ENCODE measurements around the gene PDXDC1. TPM values are rescaled to one million over a fixed set of nuclear protein-coding genes. Genes with fewer than 3 reads are reported as not detected.
"Not testable (repeated sequence)": the region's sequence is repeated elsewhere in the genome, so short reads cannot be mapped to it uniquely, and the experiment has no call there.

The PDXDC1 gene
- total RNA-seq = 65.6 and 72.8 TPM in 2 replicates
- long read RNA-seq, full-length matches to known transcripts = 32 of 74 reads
- long read RNA-seq, partial matches to known transcripts = 19 of 74 reads
- long read RNA-seq, other reads (novel, unspliced or antisense) = 23 of 74 reads

DNA sequence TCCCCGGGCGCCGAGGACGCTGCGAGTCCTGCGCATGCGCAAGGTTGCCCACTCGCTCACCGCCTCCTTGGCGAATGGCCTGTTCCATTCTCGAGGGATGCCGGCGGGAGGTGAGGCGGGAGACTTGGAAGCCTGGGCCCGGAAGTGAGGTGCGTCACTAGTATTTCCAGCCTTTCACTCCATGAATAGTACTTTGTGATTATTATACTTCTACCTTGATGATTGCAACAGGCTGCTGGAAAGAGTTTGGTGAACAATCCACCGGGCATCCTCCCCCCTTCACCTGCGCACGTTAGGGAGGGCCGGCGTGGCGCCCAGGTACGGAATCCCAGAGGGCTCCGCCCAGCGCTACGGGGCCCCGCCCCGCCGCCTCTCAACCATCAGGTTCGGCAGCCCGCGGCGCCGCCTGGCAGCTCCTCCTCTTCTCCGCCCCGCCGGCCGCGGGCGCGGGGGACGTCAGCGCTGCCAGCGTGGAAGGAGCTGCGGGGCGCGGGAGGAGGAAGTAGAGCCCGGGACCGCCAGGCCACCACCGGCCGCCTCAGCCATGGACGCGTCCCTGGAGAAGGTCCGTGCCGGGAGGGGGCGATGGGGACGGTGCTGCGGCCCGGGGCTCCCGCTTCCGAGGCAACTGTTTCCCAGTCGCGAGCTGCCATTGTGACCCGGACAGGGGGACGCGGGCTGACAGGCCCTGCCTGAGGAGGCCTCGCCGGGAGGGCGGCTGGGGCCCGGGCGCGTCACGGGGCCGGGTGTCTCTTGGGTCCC is at the start of gene PDXDC1:
TSS of gene PDXDC1 (plus strand) at position 371 of the 762 bp plus-strand sequence. CDS start at position 545, 174 bp downstream.
- not testable (repeated sequence) for H3K27me3 Mint-ChIP-seq (ENCODE audit: low read depth); H3K9me3 Mint-ChIP-seq; H3K36me3 Mint-ChIP-seq (ENCODE audit: low read depth)
- Mint-ChIP-seq H3K27ac (ENCODE audit: unreplicated experiment) (peak within 1 kb of the TSS; percentile 62), H3K4me1 (peaks cover 17% of the 10 kb centered on the region), H3K4me3 (peak within 1 kb of the TSS; percentile 93)
- peak; percentile 91 for DNase-seq (ENCODE audit: low read depth, low spot score)
- TF ChIP-seq CTCF (conservative IDR thresholded peaks at IDR 0.05) = peak; percentile 9

DNA sequence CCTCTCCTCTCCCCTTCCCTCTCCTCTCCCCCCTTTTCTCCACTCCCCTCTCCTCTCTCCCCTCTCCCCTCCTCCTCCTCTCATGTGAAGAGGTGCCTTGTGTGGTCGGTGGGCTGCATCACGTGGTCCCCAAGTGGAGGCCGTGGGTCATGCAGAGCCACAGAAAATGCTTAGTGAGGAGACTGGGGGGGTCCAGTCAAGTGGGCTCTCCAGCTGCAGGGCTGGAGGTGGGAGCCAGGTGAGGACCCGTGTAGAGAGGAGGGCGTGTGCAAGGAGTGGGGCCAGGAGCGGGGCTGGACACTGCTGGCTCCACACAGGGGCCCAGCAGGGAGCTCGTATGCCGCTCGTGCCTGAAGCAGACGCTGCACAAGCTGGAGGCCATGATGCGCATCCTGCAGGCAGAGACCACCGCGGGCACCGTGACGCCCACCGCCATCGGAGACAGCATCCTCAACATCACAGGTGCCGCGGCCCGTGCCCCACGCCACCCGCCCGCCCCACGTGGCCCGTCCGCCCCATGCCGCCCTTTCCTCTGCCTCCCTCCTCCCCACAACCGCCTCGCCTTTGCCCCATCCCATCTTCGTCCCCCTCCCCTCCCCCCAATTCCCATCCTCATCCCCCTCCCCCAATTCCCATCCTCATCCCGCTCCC is 46.6 kb upstream of the PDXDC1 start:
- peak overlapping the region; percentile 87 for H3K27ac Mint-ChIP-seq (ENCODE audit: unreplicated experiment)
- not testable (repeated sequence) for H3K9me3 Mint-ChIP-seq; H3K4me1 Mint-ChIP-seq; DNase-seq (ENCODE audit: low read depth, low spot score); H3K4me3 Mint-ChIP-seq; H3K36me3 Mint-ChIP-seq (ENCODE audit: low read depth); H3K27me3 Mint-ChIP-seq (ENCODE audit: low read depth)

GRCh38 chr16:14929176-14929575 is 45.6 kb upstream of the PDXDC1 start:
- not testable (repeated sequence) for H3K36me3 Mint-ChIP-seq (ENCODE audit: low read depth); H3K9me3 Mint-ChIP-seq; H3K4me1 Mint-ChIP-seq; DNase-seq (ENCODE audit: low read depth, low spot score); H3K27ac Mint-ChIP-seq (ENCODE audit: unreplicated experiment); H3K4me3 Mint-ChIP-seq; H3K27me3 Mint-ChIP-seq (ENCODE audit: low read depth)

GRCh38 chr16:14930246-14930645 is 44.6 kb upstream of the PDXDC1 start:
- H3K27me3 Mint-ChIP-seq (ENCODE audit: low read depth); H3K27ac Mint-ChIP-seq (ENCODE audit: unreplicated experiment); H3K4me3 Mint-ChIP-seq; H3K9me3 Mint-ChIP-seq; H3K36me3 Mint-ChIP-seq (ENCODE audit: low read depth); H3K4me1 Mint-ChIP-seq; DNase-seq (ENCODE audit: low read depth, low spot score): not testable (repeated sequence)

DNA sequence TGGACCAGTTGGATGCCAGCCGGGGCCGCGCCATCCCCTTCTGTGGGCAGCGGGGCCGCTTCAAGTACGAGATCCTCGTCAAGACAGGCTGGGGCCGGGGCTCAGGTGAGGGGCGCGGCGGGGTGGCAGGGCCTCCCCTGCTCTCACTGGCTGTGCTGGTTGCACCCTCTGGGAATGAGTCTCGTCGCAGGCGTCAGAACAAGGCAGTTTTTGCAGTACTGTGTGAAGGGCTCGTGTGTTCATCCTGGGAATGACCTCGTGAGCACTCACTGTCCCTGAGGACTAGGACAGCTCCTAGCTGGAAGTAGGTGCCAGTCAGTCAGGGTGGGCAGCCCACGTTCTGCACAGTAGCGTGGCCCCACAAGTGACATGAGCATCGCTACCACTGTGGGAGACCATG is 43.9 kb upstream of the PDXDC1 start:
- H3K27ac Mint-ChIP-seq (ENCODE audit: unreplicated experiment); H3K36me3 Mint-ChIP-seq (ENCODE audit: low read depth); H3K4me3 Mint-ChIP-seq; DNase-seq (ENCODE audit: low read depth, low spot score); H3K27me3 Mint-ChIP-seq (ENCODE audit: low read depth); H3K9me3 Mint-ChIP-seq; H3K4me1 Mint-ChIP-seq: not testable (repeated sequence)

- H3K27me3 Mint-ChIP-seq (ENCODE audit: low read depth); H3K9me3 Mint-ChIP-seq; H3K4me3 Mint-ChIP-seq; H3K27ac Mint-ChIP-seq (ENCODE audit: unreplicated experiment); H3K4me1 Mint-ChIP-seq; DNase-seq (ENCODE audit: low read depth, low spot score); H3K36me3 Mint-ChIP-seq (ENCODE audit: low read depth): not testable (repeated sequence)
Measured at GRCh38 chr16:14932581-14933375, 42.0 kb upstream of the PDXDC1 start.

DNA sequence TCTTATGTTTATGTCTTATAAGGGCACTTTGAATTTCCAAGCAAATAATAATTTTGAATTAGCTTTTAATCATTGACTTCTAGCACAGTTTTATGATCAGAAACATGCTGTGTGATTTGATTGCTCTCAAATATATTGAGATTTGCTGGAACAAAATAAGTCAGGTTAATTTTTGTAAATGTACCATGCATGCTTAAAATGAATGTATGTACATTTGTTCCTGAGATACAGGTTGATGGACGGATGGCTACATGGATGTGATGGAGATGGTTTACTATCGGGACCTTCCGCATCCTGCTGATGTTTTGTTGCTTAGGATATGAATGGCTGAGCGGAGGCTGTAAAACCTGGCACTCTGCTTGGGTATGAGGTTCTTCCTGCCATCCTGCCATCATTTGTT is 37.7 kb upstream of the PDXDC1 start, which contains the start of gene NPIPA1:
TSS of gene NPIPA1 (plus strand) at position 301 of the 400 bp plus-strand sequence. CDS start at position 301, 0 bp downstream.
- H3K4me1 Mint-ChIP-seq; H3K27ac Mint-ChIP-seq (ENCODE audit: unreplicated experiment); H3K27me3 Mint-ChIP-seq (ENCODE audit: low read depth); H3K4me3 Mint-ChIP-seq; DNase-seq (ENCODE audit: low read depth, low spot score); H3K9me3 Mint-ChIP-seq; H3K36me3 Mint-ChIP-seq (ENCODE audit: low read depth): not testable (repeated sequence)

- DNase-seq (ENCODE audit: low read depth, low spot score); H3K9me3 Mint-ChIP-seq; H3K36me3 Mint-ChIP-seq (ENCODE audit: low read depth); H3K4me1 Mint-ChIP-seq; H3K27me3 Mint-ChIP-seq (ENCODE audit: low read depth); H3K4me3 Mint-ChIP-seq; H3K27ac Mint-ChIP-seq (ENCODE audit: unreplicated experiment): not testable (repeated sequence)
Measured at GRCh38 chr16:14937994-14938393, 36.8 kb upstream of the PDXDC1 start.

DNA sequence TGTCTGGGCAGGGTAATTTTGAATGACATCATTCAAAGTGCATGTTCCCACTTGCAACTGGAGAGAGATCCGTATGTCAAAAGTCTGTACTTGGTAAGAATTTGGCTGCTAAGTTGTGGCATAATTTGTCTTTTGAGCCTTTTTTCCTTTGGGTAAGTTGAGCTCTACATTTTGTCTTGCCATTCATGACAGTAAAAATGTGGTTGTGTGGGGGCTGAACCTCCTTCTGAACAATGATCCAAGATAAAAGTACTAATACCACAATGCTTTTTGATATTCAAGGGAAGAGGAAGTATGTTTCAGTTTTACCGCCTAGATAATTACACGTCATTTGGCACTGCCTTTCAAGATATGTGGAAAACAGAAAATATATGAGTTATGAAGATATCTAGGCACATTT is 32.1 kb upstream of the PDXDC1 start:
- not testable (repeated sequence) for H3K27me3 Mint-ChIP-seq (ENCODE audit: low read depth); H3K36me3 Mint-ChIP-seq (ENCODE audit: low read depth); H3K9me3 Mint-ChIP-seq; DNase-seq (ENCODE audit: low read depth, low spot score); H3K4me3 Mint-ChIP-seq; H3K27ac Mint-ChIP-seq (ENCODE audit: unreplicated experiment); H3K4me1 Mint-ChIP-seq
